ENCODE measurements around the gene C2orf74.
"Not testable (repeated sequence)": the region's sequence is repeated elsewhere in the genome, so short reads cannot be mapped to it uniquely, and the experiment has no call there.

DNA sequence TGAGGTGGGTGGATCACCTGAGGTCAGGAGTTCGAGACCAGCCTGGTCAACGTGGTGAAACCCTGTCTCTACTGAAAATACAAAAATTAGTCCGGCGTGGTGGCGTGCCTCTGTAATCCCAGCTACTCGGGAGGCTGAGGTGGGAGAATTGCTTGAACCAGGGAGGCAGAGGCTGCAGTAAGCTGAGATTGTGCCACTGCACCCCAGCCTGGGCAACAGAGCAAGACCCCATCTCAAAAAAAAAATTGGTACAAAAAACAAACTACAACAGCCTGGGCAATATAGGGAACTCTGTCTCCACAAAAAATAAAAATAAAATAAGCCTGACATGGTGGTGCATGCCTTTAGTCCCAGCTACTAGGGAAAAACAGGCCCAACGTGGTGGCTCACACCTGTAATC, 3.1 kb downstream of the C2orf74 start:
- TF ChIP-seq, protein P1, sequence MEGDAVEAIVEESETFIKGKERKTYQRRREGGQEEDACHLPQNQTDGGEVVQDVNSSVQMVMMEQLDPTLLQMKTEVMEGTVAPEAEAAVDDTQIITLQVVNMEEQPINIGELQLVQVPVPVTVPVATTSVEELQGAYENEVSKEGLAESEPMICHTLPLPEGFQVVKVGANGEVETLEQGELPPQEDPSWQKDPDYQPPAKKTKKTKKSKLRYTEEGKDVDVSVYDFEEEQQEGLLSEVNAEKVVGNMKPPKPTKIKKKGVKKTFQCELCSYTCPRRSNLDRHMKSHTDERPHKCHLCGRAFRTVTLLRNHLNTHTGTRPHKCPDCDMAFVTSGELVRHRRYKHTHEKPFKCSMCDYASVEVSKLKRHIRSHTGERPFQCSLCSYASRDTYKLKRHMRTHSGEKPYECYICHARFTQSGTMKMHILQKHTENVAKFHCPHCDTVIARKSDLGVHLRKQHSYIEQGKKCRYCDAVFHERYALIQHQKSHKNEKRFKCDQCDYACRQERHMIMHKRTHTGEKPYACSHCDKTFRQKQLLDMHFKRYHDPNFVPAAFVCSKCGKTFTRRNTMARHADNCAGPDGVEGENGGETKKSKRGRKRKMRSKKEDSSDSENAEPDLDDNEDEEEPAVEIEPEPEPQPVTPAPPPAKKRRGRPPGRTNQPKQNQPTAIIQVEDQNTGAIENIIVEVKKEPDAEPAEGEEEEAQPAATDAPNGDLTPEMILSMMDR (IDR thresholded peaks at IDR 0.05 in 8 of 11, conservative IDR thresholded peaks at IDR 0.05 in 3 of 11): not testable (repeated sequence)
- TF ChIP-seq POLR2A (IDR thresholded peaks at IDR 0.05): not testable (repeated sequence)
